ENCODE data around the gene FAAH.

The FAAH gene

GRCh38 chr1:46379996-46380395 is 14.1 kb upstream of the FAAH start:
- no peak for DNase-seq (ENCODE audit: low read depth)
- TF ChIP-seq, protein P1, sequence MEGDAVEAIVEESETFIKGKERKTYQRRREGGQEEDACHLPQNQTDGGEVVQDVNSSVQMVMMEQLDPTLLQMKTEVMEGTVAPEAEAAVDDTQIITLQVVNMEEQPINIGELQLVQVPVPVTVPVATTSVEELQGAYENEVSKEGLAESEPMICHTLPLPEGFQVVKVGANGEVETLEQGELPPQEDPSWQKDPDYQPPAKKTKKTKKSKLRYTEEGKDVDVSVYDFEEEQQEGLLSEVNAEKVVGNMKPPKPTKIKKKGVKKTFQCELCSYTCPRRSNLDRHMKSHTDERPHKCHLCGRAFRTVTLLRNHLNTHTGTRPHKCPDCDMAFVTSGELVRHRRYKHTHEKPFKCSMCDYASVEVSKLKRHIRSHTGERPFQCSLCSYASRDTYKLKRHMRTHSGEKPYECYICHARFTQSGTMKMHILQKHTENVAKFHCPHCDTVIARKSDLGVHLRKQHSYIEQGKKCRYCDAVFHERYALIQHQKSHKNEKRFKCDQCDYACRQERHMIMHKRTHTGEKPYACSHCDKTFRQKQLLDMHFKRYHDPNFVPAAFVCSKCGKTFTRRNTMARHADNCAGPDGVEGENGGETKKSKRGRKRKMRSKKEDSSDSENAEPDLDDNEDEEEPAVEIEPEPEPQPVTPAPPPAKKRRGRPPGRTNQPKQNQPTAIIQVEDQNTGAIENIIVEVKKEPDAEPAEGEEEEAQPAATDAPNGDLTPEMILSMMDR (IDR thresholded peaks at IDR 0.05; ENCODE audit: control insufficient read depth, extremely low read depth, insufficient read depth): no peak
- H3K4me3 ChIP-seq (ENCODE audit: low read depth, low read length): no peak overlapping the region

DNA sequence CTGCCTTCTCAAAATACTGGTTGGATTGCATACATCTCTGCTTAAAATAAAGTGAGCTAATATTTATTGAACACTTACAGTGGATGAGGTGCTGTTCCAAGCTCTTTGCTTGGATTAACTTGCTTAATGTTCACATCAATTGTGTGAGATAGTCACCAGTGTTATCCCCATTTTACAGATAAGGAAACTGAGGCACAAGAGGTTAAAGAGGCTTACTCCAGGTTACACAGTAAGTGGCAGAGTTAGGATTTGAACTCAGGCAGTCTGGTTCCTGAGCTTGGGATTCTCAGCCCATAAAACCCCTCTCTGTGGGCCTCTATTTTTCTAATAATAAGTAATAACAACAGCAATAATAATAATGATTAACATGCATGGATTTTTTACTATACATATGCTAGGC is 13.6 kb upstream of the FAAH start:
- H3K4me3 ChIP-seq (ENCODE audit: low read depth, low read length): no peak overlapping the region
- no peak for DNase-seq (ENCODE audit: low read depth)
- TF ChIP-seq, protein P1 (IDR thresholded peaks at IDR 0.05; ENCODE audit: control insufficient read depth, extremely low read depth, insufficient read depth): no peak

DNA sequence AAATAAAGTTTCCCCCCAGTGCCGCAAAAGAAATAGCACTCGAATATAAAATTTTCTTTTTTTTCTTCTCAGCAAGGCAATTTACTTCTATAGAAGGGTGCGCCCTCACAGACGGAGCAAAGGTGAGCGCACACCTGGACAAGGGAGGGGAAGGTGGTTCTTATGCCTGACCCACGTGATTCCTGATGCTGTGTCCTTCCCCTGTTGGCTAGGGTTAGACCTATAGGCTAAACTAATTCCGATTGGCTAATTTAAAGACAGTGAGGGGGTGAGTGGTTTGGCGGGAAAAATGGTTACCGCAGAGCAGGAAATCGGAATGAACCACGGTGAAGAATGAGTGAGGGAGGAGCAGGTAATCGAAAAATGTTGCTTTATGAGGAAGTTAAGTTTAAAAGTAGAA is 607 bp upstream of the FAAH start:
- no peak overlapping the region; the same call in 1 of the 2 replicates for H3K4me3 ChIP-seq (ENCODE audit: low read depth, low read length)
- DNase-seq (ENCODE audit: low read depth): no peak
- TF ChIP-seq, protein P1 (IDR thresholded peaks at IDR 0.05; ENCODE audit: control insufficient read depth, extremely low read depth, insufficient read depth): no peak

DNA sequence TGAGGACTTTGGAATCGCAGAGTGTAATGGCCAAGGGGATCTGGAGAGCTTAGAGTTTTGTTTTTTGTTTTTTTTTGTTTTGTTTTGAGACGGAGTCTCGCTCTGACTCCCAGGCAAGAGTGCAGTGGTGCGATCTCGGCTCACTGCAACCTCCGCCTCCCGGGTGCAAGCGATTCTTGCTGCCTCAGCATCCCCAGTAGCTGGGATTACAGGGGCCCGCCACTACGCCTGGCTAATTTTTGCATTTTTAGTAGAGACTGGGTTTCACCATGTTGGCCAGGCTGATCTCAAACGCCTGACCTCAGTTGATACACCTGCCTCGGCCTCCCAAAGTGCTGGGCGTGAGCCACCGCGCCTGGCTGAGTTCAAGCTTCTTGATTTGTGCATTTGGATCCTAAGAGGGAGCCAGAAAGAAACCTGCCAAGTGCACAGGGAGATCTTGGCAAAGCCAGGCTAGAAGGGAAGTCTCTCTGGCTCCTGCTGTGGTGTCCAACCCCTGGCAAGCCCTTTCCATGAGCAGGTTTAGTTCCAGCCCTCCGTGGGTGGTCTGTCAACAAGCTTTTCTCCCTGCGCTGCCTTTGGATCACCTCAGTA is 852 bp downstream of the FAAH start:
- peak overlapping the region; percentile 97 for H3K4me3 ChIP-seq (ENCODE audit: low read depth, low read length)
- TF ChIP-seq, protein P1 (IDR thresholded peaks at IDR 0.05; ENCODE audit: control insufficient read depth, extremely low read depth, insufficient read depth): no peak
- DNase-seq (ENCODE audit: low read depth): peak; percentile 90

DNA sequence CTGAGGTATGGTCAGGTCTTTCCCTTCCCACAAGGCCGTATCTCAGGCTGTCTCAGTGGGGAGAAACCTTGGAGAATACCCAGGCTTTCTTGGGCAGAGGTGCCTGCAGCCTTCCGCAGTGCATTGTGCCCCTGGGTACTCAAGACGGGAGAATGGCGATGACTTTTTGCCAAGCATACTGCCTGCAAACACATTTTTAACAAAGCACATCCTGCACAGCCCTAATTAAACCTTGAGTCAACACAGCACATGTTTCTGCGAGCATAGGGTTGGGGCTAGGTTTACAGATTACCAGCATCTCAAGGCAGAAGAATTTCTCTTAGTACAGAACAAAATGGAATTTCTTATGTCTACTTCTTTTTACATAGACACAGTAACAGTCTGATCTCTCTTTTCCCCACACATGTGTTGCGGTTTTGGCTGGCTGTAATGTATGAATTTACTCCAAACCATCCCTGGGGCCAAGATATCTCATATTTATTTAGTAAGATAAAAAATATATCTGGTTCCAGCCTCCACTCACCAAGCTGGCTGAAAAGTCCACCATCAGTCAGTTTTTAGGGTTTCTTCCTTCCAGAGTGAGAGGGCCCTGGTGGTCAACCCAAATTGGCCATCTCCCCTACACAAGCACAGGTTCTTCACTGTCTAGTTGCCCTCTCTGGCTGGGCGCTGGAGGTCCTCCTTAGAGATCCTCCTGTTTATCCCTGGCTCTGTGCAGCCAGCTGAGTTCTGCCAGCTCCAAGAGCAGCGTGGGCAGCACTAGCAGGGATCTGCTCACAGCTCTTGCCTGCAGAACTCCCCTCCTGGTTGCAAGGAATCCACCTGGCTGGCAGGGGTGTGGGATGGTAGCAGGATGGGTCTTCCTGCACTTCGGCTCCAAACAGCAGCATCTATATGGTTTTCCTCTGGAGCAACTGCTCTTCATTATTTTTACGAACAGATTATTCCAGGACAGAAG is 2.6 kb downstream of the FAAH start:
- peak overlapping the region; percentile 97 for H3K4me3 ChIP-seq (ENCODE audit: low read depth, low read length)
- peak; percentile 85 for DNase-seq (ENCODE audit: low read depth)
- TF ChIP-seq, protein P1 (IDR thresholded peaks at IDR 0.05; ENCODE audit: control insufficient read depth, extremely low read depth, insufficient read depth): no peak

- no peak for DNase-seq (ENCODE audit: low read depth)
- TF ChIP-seq, protein P1 (IDR thresholded peaks at IDR 0.05; ENCODE audit: control insufficient read depth, extremely low read depth, insufficient read depth): no peak
- H3K4me3 ChIP-seq (ENCODE audit: low read depth, low read length): no peak overlapping the region
Observed at GRCh38 chr1:46399307-46399706, 5.2 kb downstream of the FAAH start.
